Liver (tissue), 9 donors: Measurements from ENCODE around the gene ERH. TPM values are rescaled to one million over a fixed set of nuclear protein-coding genes. Genes with fewer than 3 reads are reported as not detected.

ENCODE experiments used
- DNase-seq: peaks from one replicate; pipeline ENCODE4 v3.0.0-alpha.2; 2017; ENCODE audit warnings: low spot score
- H3K27ac ChIP-seq, 2 donors: one replicate each; pipeline ENCODE4 v1.7.0; 2013; ENCODE audit warnings: inconsistent platforms in 2 of 2, low read length in 2 of 2, control low read depth in 1 of 2, low read depth in 1 of 2, mild to moderate bottlenecking in 1 of 2
- H3K27me3 ChIP-seq, 4 donors: one replicate each; pipeline versions ENCODE4 v1.6.1 to v1.7.0; 2013; ENCODE audit warnings: low read length in 3 of 4, inconsistent platforms in 1 of 4, mild to moderate bottlenecking in 1 of 4, moderate library complexity in 1 of 4; ENCODE audit not compliant: control insufficient read depth in 4 of 4, insufficient read depth in 4 of 4
- H3K36me3 ChIP-seq, 4 donors: one replicate each; pipeline versions ENCODE4 v1.6.1 to v1.7.0; 2013; ENCODE audit warnings: low read length in 3 of 4, mild to moderate bottlenecking in 3 of 4, low read depth in 1 of 4, moderate library complexity in 1 of 4; ENCODE audit not compliant: control insufficient read depth in 4 of 4, insufficient read depth in 3 of 4
- H3K4me1 ChIP-seq, 4 donors: one replicate each; pipeline versions ENCODE4 v1.6.1 to v1.7.0; 2013; ENCODE audit warnings: low read length in 3 of 4, mild to moderate bottlenecking in 3 of 4, moderate library complexity in 1 of 4; ENCODE audit not compliant: control insufficient read depth in 4 of 4, insufficient read depth in 4 of 4
- H3K4me3 ChIP-seq, 3 donors: one replicate each; pipeline versions ENCODE4 v1.6.1 to v1.7.0; 2013; ENCODE audit warnings: low read length in 3 of 3, control low read depth in 1 of 3, low read depth in 1 of 3, mild to moderate bottlenecking in 1 of 3
- H3K9ac ChIP-seq, 2 donors: one replicate each; pipeline ENCODE4 v1.7.0; 2013; ENCODE audit warnings: low read length in 2 of 2, mild to moderate bottlenecking in 2 of 2, moderate library complexity in 2 of 2, control low read depth in 1 of 2, low read depth in 1 of 2
- H3K9me3 ChIP-seq, 4 donors: one replicate each; pipeline versions ENCODE4 v1.6.1 to v1.7.0; 2013; ENCODE audit warnings: low read length in 3 of 4; ENCODE audit not compliant: control insufficient read depth in 4 of 4
- EGR1 ChIP-seq, 2 donors: IDR thresholded peaks; 2 replicates each; pipeline ENCODE4 v1.6.1; 2016 to 2018; ENCODE audit warnings: antibody characterized with exemption in 2 of 2, low read depth in 2 of 2
- FOXA2 ChIP-seq: IDR thresholded peaks from 2 replicates; pipeline ENCODE4 v1.6.1; 2016; ENCODE audit warnings: antibody characterized with exemption
- GABPA ChIP-seq, 2 donors: IDR thresholded peaks in 1 of 2; conservative IDR thresholded peaks in 1 of 2; 2 replicates each; pipeline ENCODE4 v1.6.1; 2016; ENCODE audit warnings: antibody characterized with exemption in 2 of 2, mild to moderate bottlenecking in 1 of 2, moderate library complexity in 1 of 2
- HNF4A ChIP-seq, 2 donors: conservative IDR thresholded peaks; 2 replicates each; pipeline ENCODE4 v1.6.1; 2016; ENCODE audit warnings: antibody characterized with exemption in 2 of 2, mild to moderate bottlenecking in 2 of 2
- HNF4G ChIP-seq: IDR thresholded peaks from 2 replicates; pipeline ENCODE4 v1.6.1; 2016; ENCODE audit warnings: antibody characterized with exemption
- JUND ChIP-seq, 2 donors: IDR thresholded peaks; 2 replicates each; pipeline ENCODE4 v1.6.1; 2016; ENCODE audit warnings: antibody characterized with exemption in 2 of 2
- NR2F2 ChIP-seq: IDR thresholded peaks from 2 replicates; pipeline ENCODE4 v1.6.1; 2016; ENCODE audit warnings: antibody characterized with exemption
- RAD21 ChIP-seq, 2 donors: IDR thresholded peaks; 2 replicates each; pipeline ENCODE4 v1.6.1; 2016; ENCODE audit warnings: antibody characterized with exemption in 2 of 2, mild to moderate bottlenecking in 2 of 2
- RXRA ChIP-seq, 2 donors: IDR thresholded peaks; 2 replicates each; pipeline ENCODE4 v1.6.1; 2017 to 2018; ENCODE audit warnings: antibody characterized with exemption in 2 of 2, mild to moderate bottlenecking in 1 of 2
- TAF1 ChIP-seq: conservative IDR thresholded peaks from 2 replicates; pipeline ENCODE4 v1.6.1; 2016; ENCODE audit warnings: antibody characterized with exemption, mild to moderate bottlenecking
- YY1 ChIP-seq: IDR thresholded peaks from 2 replicates; pipeline ENCODE4 v1.6.1; 2016; ENCODE audit warnings: antibody characterized with exemption, mild to moderate bottlenecking
- WGBS: extraction: QIAGEN DNeasy Blood & Tissue Kit; methylation state at CpG from one replicate; pipeline ENCODE4 v1.1.7; 2013; 5-methylcytosine and 5-hydroxymethylcytosine counted together
- polyA plus RNA-seq, 2 donors: library from polyadenylated mRNA; stranded (reverse) in 1 of 2; unstranded in 1 of 2; fragments of 200-250 nt in 1 of 2; fragments of >200 nt in 1 of 2; fragmentation: Nextera tagmentation in 1 of 2; extraction: Ambion mirVana in 1 of 2; gene quantifications; one replicate each; pipeline versions ENCODE4 v1.2.1 to v1.2.3, GENCODE V29; 2013 to 2015
- total RNA-seq, 2 donors: library from RNA; depleted of rRNA; stranded (reverse); fragments of >200 nt; gene quantifications; one replicate each; pipeline ENCODE4 v1.2.3, GENCODE V29; 2014
- TF ChIP-seq, protein P1 (sequence below): IDR thresholded peaks from 2 replicates; pipeline ENCODE4 v1.6.1; 2016; ENCODE audit warnings: antibody characterized with exemption
- TF ChIP-seq, protein P2 (sequence below): IDR thresholded peaks from 2 replicates; pipeline ENCODE4 v1.6.1; 2016; ENCODE audit warnings: antibody characterized with exemption
- TF ChIP-seq, protein P3 (sequence below): fragments of 150-350 bp; IDR thresholded peaks from 2 replicates; pipeline ENCODE4 v1.5.1; 2017; ENCODE audit warnings: improper control_type of control experiment, low read depth, low read length; ENCODE audit not compliant: missing input control
- donor health status: healthy.
- donor health status: healthy.
- donor health status: healthy.
- donor health status: healthy.
- donor health status: healthy.

Gene ERH
- total and polyA plus RNA-seq, 4 donors: 49.2 to 78.0 (median 63.4) TPM

DNA sequence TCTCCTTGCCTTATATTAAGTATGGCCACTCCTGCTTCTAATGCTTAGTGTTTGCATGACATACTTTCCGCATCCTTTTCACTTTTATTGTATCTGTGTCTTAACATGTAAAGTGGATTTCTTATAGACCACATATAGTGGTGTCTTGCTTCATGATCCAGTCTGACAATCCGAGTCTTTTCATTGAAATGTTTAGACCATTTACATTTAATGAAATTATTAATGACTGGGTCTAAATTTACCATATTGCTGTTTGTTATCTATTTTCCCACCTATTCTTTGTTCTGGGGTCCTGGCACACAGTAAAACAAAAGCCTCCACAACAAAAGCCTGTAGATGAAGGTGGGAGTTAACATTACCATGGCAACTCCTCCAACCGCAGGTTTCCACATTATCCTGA lies 22.9 kb downstream of the ERH start (continued):
- TF ChIP-seq, protein P1, sequence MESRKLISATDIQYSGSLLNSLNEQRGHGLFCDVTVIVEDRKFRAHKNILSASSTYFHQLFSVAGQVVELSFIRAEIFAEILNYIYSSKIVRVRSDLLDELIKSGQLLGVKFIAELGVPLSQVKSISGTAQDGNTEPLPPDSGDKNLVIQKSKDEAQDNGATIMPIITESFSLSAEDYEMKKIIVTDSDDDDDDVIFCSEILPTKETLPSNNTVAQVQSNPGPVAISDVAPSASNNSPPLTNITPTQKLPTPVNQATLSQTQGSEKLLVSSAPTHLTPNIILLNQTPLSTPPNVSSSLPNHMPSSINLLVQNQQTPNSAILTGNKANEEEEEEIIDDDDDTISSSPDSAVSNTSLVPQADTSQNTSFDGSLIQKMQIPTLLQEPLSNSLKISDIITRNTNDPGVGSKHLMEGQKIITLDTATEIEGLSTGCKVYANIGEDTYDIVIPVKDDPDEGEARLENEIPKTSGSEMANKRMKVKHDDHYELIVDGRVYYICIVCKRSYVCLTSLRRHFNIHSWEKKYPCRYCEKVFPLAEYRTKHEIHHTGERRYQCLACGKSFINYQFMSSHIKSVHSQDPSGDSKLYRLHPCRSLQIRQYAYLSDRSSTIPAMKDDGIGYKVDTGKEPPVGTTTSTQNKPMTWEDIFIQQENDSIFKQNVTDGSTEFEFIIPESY: no peak
- TF ChIP-seq HNF4A (conservative IDR thresholded peaks at IDR 0.05) (no peak), RAD21 (IDR thresholded peaks at IDR 0.05) (no peak), JUND (IDR thresholded peaks at IDR 0.05) (no peak), HNF4G (no peak)
- TF ChIP-seq, protein P2, sequence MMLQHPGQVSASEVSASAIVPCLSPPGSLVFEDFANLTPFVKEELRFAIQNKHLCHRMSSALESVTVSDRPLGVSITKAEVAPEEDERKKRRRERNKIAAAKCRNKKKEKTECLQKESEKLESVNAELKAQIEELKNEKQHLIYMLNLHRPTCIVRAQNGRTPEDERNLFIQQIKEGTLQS: no peak

DNA sequence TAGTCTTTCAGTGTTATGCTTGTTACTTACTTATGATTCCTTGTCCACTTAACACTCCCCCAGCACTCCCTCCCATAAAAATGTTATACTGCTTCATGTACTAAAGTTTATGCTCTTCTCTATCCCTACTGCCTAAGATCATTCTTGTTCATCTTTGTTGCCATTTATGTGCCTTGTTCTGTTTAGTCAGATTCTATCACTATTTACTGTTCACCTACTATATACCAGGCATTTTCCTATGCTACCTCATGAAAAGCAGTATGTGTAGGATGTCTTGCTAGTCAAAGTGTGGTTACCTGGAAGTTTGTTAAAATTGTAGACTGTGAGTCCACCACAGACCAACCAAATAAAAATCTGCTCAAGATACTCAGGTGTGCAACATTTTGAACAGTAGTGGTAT lies 23.9 kb downstream of the ERH start:
- Histone ChIP-seq H3K36me3 (peaks cover 0 to 12% (median 11%) of the 10 kb centered on the region in 4 donors), H3K9me3 (peaks cover 0 to 2% (median 0%) of the 10 kb centered on the region in 4 donors), H3K27me3 (no peaks in the 10 kb centered on the region), H3K4me1 (no peaks in the 10 kb centered on the region), H3K9ac (no peak overlapping the region), H3K27ac (no peak overlapping the region), H3K4me3 (no peak overlapping the region)
- TF ChIP-seq YY1 (no peak), TAF1 (no peak), RXRA (IDR thresholded peaks at IDR 0.05) (no peak), RAD21 (IDR thresholded peaks at IDR 0.05) (no peak)
- TF ChIP-seq, protein P3, sequence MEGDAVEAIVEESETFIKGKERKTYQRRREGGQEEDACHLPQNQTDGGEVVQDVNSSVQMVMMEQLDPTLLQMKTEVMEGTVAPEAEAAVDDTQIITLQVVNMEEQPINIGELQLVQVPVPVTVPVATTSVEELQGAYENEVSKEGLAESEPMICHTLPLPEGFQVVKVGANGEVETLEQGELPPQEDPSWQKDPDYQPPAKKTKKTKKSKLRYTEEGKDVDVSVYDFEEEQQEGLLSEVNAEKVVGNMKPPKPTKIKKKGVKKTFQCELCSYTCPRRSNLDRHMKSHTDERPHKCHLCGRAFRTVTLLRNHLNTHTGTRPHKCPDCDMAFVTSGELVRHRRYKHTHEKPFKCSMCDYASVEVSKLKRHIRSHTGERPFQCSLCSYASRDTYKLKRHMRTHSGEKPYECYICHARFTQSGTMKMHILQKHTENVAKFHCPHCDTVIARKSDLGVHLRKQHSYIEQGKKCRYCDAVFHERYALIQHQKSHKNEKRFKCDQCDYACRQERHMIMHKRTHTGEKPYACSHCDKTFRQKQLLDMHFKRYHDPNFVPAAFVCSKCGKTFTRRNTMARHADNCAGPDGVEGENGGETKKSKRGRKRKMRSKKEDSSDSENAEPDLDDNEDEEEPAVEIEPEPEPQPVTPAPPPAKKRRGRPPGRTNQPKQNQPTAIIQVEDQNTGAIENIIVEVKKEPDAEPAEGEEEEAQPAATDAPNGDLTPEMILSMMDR: no peak
- DNase-seq: no peak

DNA sequence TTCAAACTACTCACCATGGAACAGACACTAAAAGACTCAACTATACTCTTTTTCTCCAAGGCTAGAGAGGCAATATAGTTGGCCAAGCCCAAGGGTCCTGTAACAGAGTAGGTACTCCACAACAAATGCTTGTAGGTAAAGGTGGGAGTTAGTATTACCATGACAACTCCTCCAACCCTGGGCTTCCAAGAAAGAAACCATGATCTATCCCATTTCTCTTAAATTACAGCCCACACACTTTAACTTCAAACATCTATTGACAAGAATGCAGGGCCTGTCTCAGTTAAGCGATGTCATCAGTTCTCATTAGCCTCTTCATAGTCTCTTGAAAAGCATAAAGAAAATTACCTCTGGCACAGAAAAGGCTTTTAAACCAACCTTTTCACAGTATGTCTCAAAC lies 25.0 kb downstream of the ERH start:
- no peaks in the 10 kb centered on the region for H3K27me3 ChIP-seq
- no peak for TF ChIP-seq RXRA (IDR thresholded peaks at IDR 0.05)
- TF ChIP-seq TAF1: no peak
- TF ChIP-seq GABPA (IDR thresholded peaks at IDR 0.05 in 1 of 2, conservative IDR thresholded peaks at IDR 0.05 in 1 of 2): no peak
- no peak for TF ChIP-seq YY1
- TF ChIP-seq HNF4A (conservative IDR thresholded peaks at IDR 0.05): no peak
- no peak for TF ChIP-seq NR2F2
- TF ChIP-seq FOXA2: no peak
- no peak for TF ChIP-seq EGR1 (IDR thresholded peaks at IDR 0.05; ENCODE audit: low read depth in 2 of 2)
- TF ChIP-seq JUND (IDR thresholded peaks at IDR 0.05): no peak
- TF ChIP-seq, protein P1: no peak
- TF ChIP-seq, protein P3: no peak
- DNase-seq: no peak
- no peaks in the 10 kb centered on the region for H3K4me1 ChIP-seq
- no peak overlapping the region for H3K4me3 ChIP-seq
- H3K36me3 ChIP-seq: peaks cover 0 to 12% (median 11%) of the 10 kb centered on the region in 4 donors
- 60% methylated on average over 1 of the region's 1 CpG for WGBS
- peaks cover 0 to 2% (median 0%) of the 10 kb centered on the region in 4 donors for H3K9me3 ChIP-seq
- H3K27ac ChIP-seq: no peak overlapping the region
- no peak overlapping the region for H3K9ac ChIP-seq
